ENCODE measurements around the gene TTLL12. TPM values are rescaled to one million over a fixed set of nuclear protein-coding genes. Genes with fewer than 3 reads are reported as not detected.
"Not testable (repeated sequence)": the region's sequence is repeated elsewhere in the genome, so short reads cannot be mapped to it uniquely, and the experiment has no call there.

TTLL12 gene
- total RNA-seq, 1 experiment from 2014 or later: 21.6 TPM

GRCh38 chr22:43154887-43155536 lies 31.9 kb downstream of the TTLL12 start:
- DNase-seq (ENCODE audit: low read depth): no peak

- no peak for DNase-seq (ENCODE audit: low read depth)
Measured at GRCh38 chr22:43153899-43154298, 33.0 kb downstream of the TTLL12 start.

- DNase-seq (ENCODE audit: low read depth): peak; percentile 66
Measured at GRCh38 chr22:43152357-43153071, 34.4 kb downstream of the TTLL12 start.

- no peak for DNase-seq (ENCODE audit: low read depth)
Measured at GRCh38 chr22:43152003-43152356, 35.0 kb downstream of the TTLL12 start.

- peak; percentile 30 for DNase-seq (ENCODE audit: low read depth)
Measured at GRCh38 chr22:43151251-43152002, 35.5 kb downstream of the TTLL12 start, which contains the start of gene TSPO. TSPO (plus strand) TSS chr22:43151559; CDS start chr22:43159239, 7,680 bp downstream.

- DNase-seq (ENCODE audit: low read depth): no peak
Measured at GRCh38 chr22:43150731-43151206, 36.2 kb downstream of the TTLL12 start.

- DNase-seq (ENCODE audit: low read depth): no peak
Measured at GRCh38 chr22:43148581-43148980, 38.4 kb downstream of the TTLL12 start.

- DNase-seq (ENCODE audit: low read depth): no peak
Measured at GRCh38 chr22:43147821-43148220, 39.1 kb downstream of the TTLL12 start.

- DNase-seq (ENCODE audit: low read depth): not testable (repeated sequence)
Measured at GRCh38 chr22:43146332-43146731, 40.6 kb downstream of the TTLL12 start.

- not testable (repeated sequence) for DNase-seq (ENCODE audit: low read depth)
Measured at GRCh38 chr22:43145371-43145770, 41.6 kb downstream of the TTLL12 start.

- DNase-seq (ENCODE audit: low read depth): no peak
Measured at GRCh38 chr22:43144949-43145348, 42.0 kb downstream of the TTLL12 start.

- DNase-seq (ENCODE audit: low read depth): peak; percentile 54
Measured at GRCh38 chr22:43142880-43143562, 43.9 kb downstream of the TTLL12 start, which contains the start of gene MCAT. MCAT (minus strand) TSS chr22:43143398; CDS start chr22:43143348, 50 bp downstream.

- DNase-seq (ENCODE audit: low read depth): no peak
Measured at GRCh38 chr22:43136801-43137200, 50.1 kb downstream of the TTLL12 start.

GRCh38 chr22:43136255-43136654 lies 50.7 kb downstream of the TTLL12 start:
- no peak for DNase-seq (ENCODE audit: low read depth)

GRCh38 chr22:43135565-43135964 lies 51.4 kb downstream of the TTLL12 start:
- no peak for DNase-seq (ENCODE audit: low read depth)

- no peak for DNase-seq (ENCODE audit: low read depth)
Measured at GRCh38 chr22:43134553-43134952, 52.4 kb downstream of the TTLL12 start.

- no peak for DNase-seq (ENCODE audit: low read depth)
Measured at GRCh38 chr22:43133401-43133800, 53.5 kb downstream of the TTLL12 start.

- DNase-seq (ENCODE audit: low read depth): no peak
Measured at GRCh38 chr22:43131773-43132501, 55.0 kb downstream of the TTLL12 start.

- DNase-seq (ENCODE audit: low read depth): no peak
Measured at GRCh38 chr22:43129426-43130425, 57.2 kb downstream of the TTLL12 start.

GRCh38 chr22:43128928-43129424 lies 58.0 kb downstream of the TTLL12 start:
- DNase-seq (ENCODE audit: low read depth): no peak

Data from M059J (cell line).